Astrocyte (in vitro differentiated cells and primary cell): ENCODE data around the gene CEACAM18.

Source experiments
- CTCF ChIP-seq: IDR thresholded peaks from 2 replicates; pipeline ENCODE4 v1.5.1; 2011; ENCODE audit warnings: low read depth, mild to moderate bottlenecking, inconsistent platforms, low read length, moderate library complexity; ENCODE audit not compliant: insufficient read depth
- EZH2 ChIP-seq: IDR thresholded peaks from 2 replicates; pipeline ENCODE4 v1.6.1; 2012; ENCODE audit warnings: mild to moderate bottlenecking, low read length, inconsistent platforms; ENCODE audit not compliant: insufficient read depth

- no peak for TF ChIP-seq CTCF
- TF ChIP-seq EZH2: no peak
Observed at GRCh38 chr19:51507192-51507591, 28.9 kb downstream of the CEACAM18 start.
